Gastroesophageal sphincter (tissue), 3 donors: ENCODE results near the gene FLYWCH1.

ENCODE experiments used
- CTCF ChIP-seq, 4 experiments: fragments of 200-600 bp in 2 of 4; fragments of 450-650 bp in 2 of 4; sonication (generic) in 1 of 4; IDR thresholded peaks; one replicate each; pipeline ENCODE4 v1.5.1; 2017 to 2019; ENCODE audit warnings: antibody characterized with exemption in 4 of 4, mild to moderate bottlenecking in 2 of 4, moderate library complexity in 2 of 4
- EP300 ChIP-seq: sonication (generic); formaldehyde crosslinking; IDR thresholded peaks from one replicate; pipeline ENCODE4 v1.6.1; 2017; ENCODE audit warnings: antibody characterized with exemption, mild to moderate bottlenecking
- POLR2A ChIP-seq, 2 donors: fragments of 450-650 bp; IDR thresholded peaks; one replicate each; pipeline ENCODE4 v1.6.1; 2017; ENCODE audit warnings: antibody characterized with exemption in 2 of 2, mild to moderate bottlenecking in 2 of 2, moderate library complexity in 1 of 2
- POLR2AphosphoS5 ChIP-seq: sonication (generic); formaldehyde crosslinking; IDR thresholded peaks from one replicate; pipeline ENCODE4 v1.6.1; 2017; ENCODE audit warnings: antibody characterized with exemption

- TF ChIP-seq POLR2A (IDR thresholded peaks at IDR 0.05) (no peak), POLR2AphosphoS5 (no peak), CTCF (IDR thresholded peaks at IDR 0.05) (no peak), EP300 (no peak)
These were observed 26.5 kb downstream of the FLYWCH1 start for GRCh38 chr16:2938206-2938605.
